Hepatocyte (in vitro differentiated cells): ENCODE results near the gene EARS2. TPM values are rescaled to one million over a fixed set of nuclear protein-coding genes. Genes with fewer than 3 reads are reported as not detected.
"Not testable (repeated sequence)": the region's sequence is repeated elsewhere in the genome, so short reads cannot be mapped to it uniquely, and the experiment has no call there.

Source experiments
- DNase-seq: peaks from one replicate; pipeline ENCODE4 v3.0.0-alpha.2; 2016; ENCODE audit warnings: low spot score
- H2AFZ ChIP-seq: fragments of 200-600 bp; sonication (generic); 2 replicates; pipeline ENCODE4 v1.6.0; 2016; ENCODE audit warnings: antibody characterized with exemption, mild to moderate bottlenecking
- H3K27ac ChIP-seq: fragments of 200-600 bp; sonication (generic); 2 replicates; pipeline ENCODE4 v1.5.1; 2016; ENCODE audit warnings: mild to moderate bottlenecking
- H3K27me3 ChIP-seq: fragments of 200-600 bp; sonication (generic); 2 replicates; pipeline ENCODE4 v1.6.1; 2016
- H3K36me3 ChIP-seq: fragments of 200-600 bp; sonication (generic); replicated peaks from 2 replicates; pipeline ENCODE4 v1.5.1; 2016; ENCODE audit warnings: low read depth; ENCODE audit not compliant: insufficient read depth
- H3K4me1 ChIP-seq: fragments of 200-600 bp; sonication (generic); 2 replicates; pipeline ENCODE4 v1.5.1; 2016; ENCODE audit warnings: mild to moderate bottlenecking, moderate library complexity; ENCODE audit not compliant: insufficient read depth
- H3K4me2 ChIP-seq: fragments of 200-600 bp; sonication (generic); 2 replicates; pipeline ENCODE4 v1.6.0; 2016
- H3K4me3 ChIP-seq: fragments of 200-600 bp; sonication (generic); 2 replicates; pipeline ENCODE4 v1.5.1; 2016; ENCODE audit warnings: mild to moderate bottlenecking
- H3K79me2 ChIP-seq: fragments of 200-600 bp; sonication (generic); 2 replicates; pipeline ENCODE4 v1.6.0; 2017; ENCODE audit warnings: mild to moderate bottlenecking
- H3K9me2 ChIP-seq: fragments of 200-600 bp; sonication (generic); replicated peaks from 2 replicates; pipeline ENCODE4 v1.6.0; 2017; ENCODE audit warnings: mild to moderate bottlenecking; ENCODE audit not compliant: insufficient read depth
- H3K9me3 ChIP-seq: fragments of 200-600 bp; sonication (generic); 2 replicates; pipeline ENCODE4 v1.5.1; 2016; ENCODE audit warnings: low read depth, mild to moderate bottlenecking
- H4K20me1 ChIP-seq: fragments of 200-600 bp; sonication (generic); 2 replicates; pipeline ENCODE4 v1.6.0; 2016; ENCODE audit warnings: mild to moderate bottlenecking; ENCODE audit not compliant: insufficient read depth, poor library complexity, severe bottlenecking
- EZH2 ChIP-seq: fragments of 200-600 bp; sonication (generic); IDR thresholded peaks from 2 replicates; pipeline ENCODE4 v1.6.1; 2016; ENCODE audit warnings: antibody characterized with exemption, mild to moderate bottlenecking, borderline replicate concordance
- EZH2phosphoT487 ChIP-seq: fragments of 200-600 bp; sonication (generic); IDR thresholded peaks from one replicate; pipeline ENCODE4 v1.6.1; 2018; ENCODE audit warnings: antibody characterized with exemption, mild to moderate bottlenecking, low read depth, moderate library complexity; ENCODE audit not compliant: unreplicated experiment, severe bottlenecking
- WGBS: methylation state at CpG from one replicate; pipeline ENCODE4 v1.1.6; 2016; ENCODE audit warnings: low lambda C conversion rate; ENCODE audit errors: missing lambda C conversion rate; 5-methylcytosine and 5-hydroxymethylcytosine counted together
- polyA plus RNA-seq: library from polyadenylated mRNA; unstranded; fragments of >200 nt; fragmentation: Nextera tagmentation; extraction: Ambion mirVana; gene quantifications from 2 replicates; pipeline ENCODE4 v1.2.1, GENCODE V29; 2016
- total RNA-seq: library from RNA; depleted of rRNA; stranded (reverse); fragments of >200 nt; gene quantifications from 2 replicates; pipeline ENCODE4 v1.2.3, GENCODE V29; 2014
- TF ChIP-seq, protein P1 (sequence below): fragments of 200-600 bp; sonication (generic); IDR thresholded peaks from 2 replicates; pipeline ENCODE4 v1.5.1; 2016; ENCODE audit warnings: antibody characterized with exemption, mild to moderate bottlenecking; ENCODE audit not compliant: poor library complexity

EARS2 gene
- total and polyA plus RNA-seq, 2 experiments from 2014 or later, result 25.2 to 26.5 TPM

DNA sequence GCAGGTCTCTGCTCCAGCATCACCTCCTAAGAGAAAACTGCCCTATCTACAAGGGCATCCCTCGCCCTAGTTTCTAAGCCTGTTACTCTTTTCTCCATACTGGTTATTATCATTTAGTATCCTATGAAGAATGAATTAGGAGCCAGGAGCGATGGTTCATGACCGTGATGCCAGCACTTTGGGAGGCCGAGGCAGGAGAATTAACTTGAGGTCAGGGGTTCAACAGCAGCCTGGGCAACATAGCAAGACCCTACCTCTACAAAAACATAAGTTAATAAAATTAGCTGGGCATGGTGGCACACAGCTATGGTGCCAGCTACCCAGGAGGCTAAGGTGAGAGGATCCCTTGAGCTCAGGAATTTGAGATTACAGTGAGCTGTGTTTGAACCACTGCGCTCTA lies 7.2 kb downstream of the EARS2 start:
- TF ChIP-seq EZH2, result no peak
- TF ChIP-seq, protein P1, sequence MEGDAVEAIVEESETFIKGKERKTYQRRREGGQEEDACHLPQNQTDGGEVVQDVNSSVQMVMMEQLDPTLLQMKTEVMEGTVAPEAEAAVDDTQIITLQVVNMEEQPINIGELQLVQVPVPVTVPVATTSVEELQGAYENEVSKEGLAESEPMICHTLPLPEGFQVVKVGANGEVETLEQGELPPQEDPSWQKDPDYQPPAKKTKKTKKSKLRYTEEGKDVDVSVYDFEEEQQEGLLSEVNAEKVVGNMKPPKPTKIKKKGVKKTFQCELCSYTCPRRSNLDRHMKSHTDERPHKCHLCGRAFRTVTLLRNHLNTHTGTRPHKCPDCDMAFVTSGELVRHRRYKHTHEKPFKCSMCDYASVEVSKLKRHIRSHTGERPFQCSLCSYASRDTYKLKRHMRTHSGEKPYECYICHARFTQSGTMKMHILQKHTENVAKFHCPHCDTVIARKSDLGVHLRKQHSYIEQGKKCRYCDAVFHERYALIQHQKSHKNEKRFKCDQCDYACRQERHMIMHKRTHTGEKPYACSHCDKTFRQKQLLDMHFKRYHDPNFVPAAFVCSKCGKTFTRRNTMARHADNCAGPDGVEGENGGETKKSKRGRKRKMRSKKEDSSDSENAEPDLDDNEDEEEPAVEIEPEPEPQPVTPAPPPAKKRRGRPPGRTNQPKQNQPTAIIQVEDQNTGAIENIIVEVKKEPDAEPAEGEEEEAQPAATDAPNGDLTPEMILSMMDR, result no peak
- no peak for TF ChIP-seq EZH2phosphoT487
- H3K36me3 ChIP-seq, result no peaks in the 10 kb centered on the region
- 96% methylated on average over 5 of the region's 5 CpGs for WGBS

DNA sequence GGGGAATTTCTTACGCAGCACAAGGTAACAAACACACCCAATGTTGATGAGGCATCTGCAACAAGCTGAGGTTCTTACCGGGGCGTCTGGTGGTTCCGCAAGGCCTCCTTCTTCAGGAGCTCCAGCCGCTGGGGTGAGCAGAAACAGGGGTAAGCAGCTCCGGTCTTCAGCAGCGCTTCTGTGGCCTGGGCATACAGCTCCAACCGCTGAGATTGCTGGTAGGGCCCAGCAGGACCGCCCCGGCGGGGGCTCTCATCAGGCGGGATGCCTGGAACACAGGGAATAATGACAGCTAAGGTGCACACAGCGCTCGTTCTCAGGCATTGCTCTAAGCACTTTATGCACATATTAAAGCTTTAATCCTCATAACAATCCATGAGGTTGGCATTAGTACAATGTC lies 12.7 kb downstream of the EARS2 start:
- H3K36me3 ChIP-seq, result no peaks in the 10 kb centered on the region

More for the DNA sequence above, 7.2 kb downstream of the EARS2 start:
- Histone ChIP-seq H4K20me1 (no peaks in the 10 kb centered on the region), H3K4me1 (no peaks in the 10 kb centered on the region), H3K27me3 (no peaks in the 10 kb centered on the region), H2AFZ (no peak overlapping the region), H3K9me3 (no peaks in the 10 kb centered on the region), H3K9me2 (no peaks in the 10 kb centered on the region), H3K4me3 (no peak overlapping the region), H3K79me2 (no peaks in the 10 kb centered on the region), H3K27ac (no peak overlapping the region), H3K4me2 (no peak overlapping the region)
- no peak for DNase-seq

DNA sequence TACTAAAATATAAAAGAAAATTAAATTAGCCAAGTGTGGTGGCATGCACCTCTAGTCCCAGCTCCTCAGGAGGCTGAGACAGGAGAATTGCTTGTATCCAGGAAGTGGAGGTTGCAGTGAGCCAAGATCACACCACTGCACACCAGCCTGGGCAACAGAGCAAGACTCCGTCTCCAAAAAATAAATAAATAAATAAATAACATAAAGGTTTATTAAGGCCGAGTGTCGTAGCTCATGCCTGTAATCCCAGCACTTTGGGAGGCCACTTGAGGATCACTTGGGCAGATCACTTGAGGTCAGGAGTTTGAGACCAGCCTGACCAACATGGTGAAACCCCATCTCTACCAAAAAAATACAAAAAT lies 16.4 kb downstream of the EARS2 start:
- H4K20me1 ChIP-seq, H3K4me1 ChIP-seq, H3K36me3 ChIP-seq, H3K4me2 ChIP-seq, H2AFZ ChIP-seq, H3K4me3 ChIP-seq, DNase-seq, H3K79me2 ChIP-seq, H3K27me3 ChIP-seq, H3K9me2 ChIP-seq, H3K9me3 ChIP-seq: not testable (repeated sequence)
- H3K27ac ChIP-seq, result peak overlapping the region; percentile 13
- WGBS, result 97% methylated on average over 3 of the region's 3 CpGs

More for the DNA sequence above, 12.7 kb downstream of the EARS2 start:
- TF ChIP-seq EZH2 (no peak), EZH2phosphoT487 (no peak)
- TF ChIP-seq, protein P1, result no peak
- Histone ChIP-seq H3K4me2 (no peak overlapping the region), H3K4me3 (no peak overlapping the region), H3K9me3 (no peaks in the 10 kb centered on the region), H3K27ac (no peak overlapping the region), H2AFZ (no peak overlapping the region), H3K27me3 (no peaks in the 10 kb centered on the region), H3K79me2 (no peaks in the 10 kb centered on the region), H3K4me1 (peaks cover 3% of the 10 kb centered on the region), H4K20me1 (no peaks in the 10 kb centered on the region), H3K9me2 (no peaks in the 10 kb centered on the region)
- 94% methylated on average over 13 of the region's 14 CpGs for WGBS
- no peak for DNase-seq

DNA sequence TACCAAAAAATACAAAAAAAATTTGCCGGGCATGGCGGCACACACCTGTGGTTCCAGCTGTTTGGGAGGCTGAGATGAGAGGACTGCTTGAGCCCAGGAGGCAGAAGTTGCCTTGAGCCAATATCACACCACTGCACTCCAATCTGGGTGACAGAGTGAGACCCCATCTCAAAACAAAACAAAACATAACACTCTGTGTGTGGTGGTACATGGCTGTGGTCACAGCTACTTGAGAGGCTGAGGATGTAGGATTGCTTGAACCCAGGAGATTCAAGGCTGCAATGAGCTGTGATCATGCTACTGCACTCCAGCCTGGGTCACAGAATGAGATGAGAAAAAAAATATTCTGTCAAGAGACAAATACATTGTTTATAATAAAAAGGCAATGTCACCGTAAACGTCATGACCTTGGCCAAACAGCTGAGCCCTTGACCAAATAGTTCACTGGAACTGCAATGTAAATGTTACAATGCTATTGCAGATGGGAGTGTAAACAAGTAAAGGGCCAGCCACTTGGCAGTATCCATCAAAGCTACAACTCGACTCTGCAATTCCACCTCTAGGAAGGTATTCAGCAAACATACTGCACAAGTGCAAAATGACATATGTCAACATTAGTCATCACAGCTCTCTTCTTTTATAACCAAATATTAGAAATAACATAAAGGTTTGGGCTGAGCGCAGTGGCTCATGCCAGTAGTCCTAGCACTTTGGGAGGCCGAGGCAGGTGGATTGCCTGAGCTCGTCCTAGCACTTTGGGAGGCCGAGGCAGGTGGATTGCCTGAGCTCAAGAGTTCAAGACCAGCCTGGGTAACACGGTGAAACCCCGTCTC lies 16.9 kb downstream of the EARS2 start:
- WGBS, result 85% methylated on average over 11 of the region's 11 CpGs
- Histone ChIP-seq H3K36me3 (no peaks in the 10 kb centered on the region), H3K4me3 (no peak overlapping the region), H3K9me2 (no peaks in the 10 kb centered on the region), H3K79me2 (no peaks in the 10 kb centered on the region), H3K9me3 (no peaks in the 10 kb centered on the region), H2AFZ (no peak overlapping the region), H3K27me3 (no peaks in the 10 kb centered on the region), H3K4me1 (peaks cover 3% of the 10 kb centered on the region), H3K4me2 (no peak overlapping the region), H4K20me1 (no peaks in the 10 kb centered on the region), H3K27ac (peak overlapping the region; percentile 81)
- no peak for DNase-seq
- TF ChIP-seq, protein P1, result no peak
- no peak for TF ChIP-seq EZH2
- TF ChIP-seq EZH2phosphoT487, result no peak
